NCI-H526 (cell line): Measurements from ENCODE around the gene XRN2.
A peak's percentile ranks its signal among the peaks of the same experiment; 100 is the strongest.

Experiments used
- DNase-seq, 2 experiments: peaks; one replicate each; lab custom pipeline; 2025; lab: John Stamatoyannopoulos, UW

Gene XRN2

GRCh38 chr20:21303061-21303871 is at the start of gene XRN2:
Gene XRN2, plus strand, starts transcription at chr20:21303331. Its CDS starts 68 bp downstream, at chr20:21303399.
- DNase-seq: peak; percentile 90 to 97

- no peak for DNase-seq
These were observed 45.9 kb upstream of the XRN2 start for GRCh38 chr20:21257192-21257591.

- DNase-seq: no peak
These were observed 44.7 kb upstream of the XRN2 start for GRCh38 chr20:21258411-21258810.

GRCh38 chr20:21259346-21259745 is 43.8 kb upstream of the XRN2 start:
- no peak for DNase-seq

GRCh38 chr20:21262812-21263211 is 40.3 kb upstream of the XRN2 start:
- DNase-seq: no peak

GRCh38 chr20:21265261-21266190 is 37.6 kb upstream of the XRN2 start:
- DNase-seq: no peak

GRCh38 chr20:21266191-21266536 is 37.0 kb upstream of the XRN2 start:
- DNase-seq: no peak

GRCh38 chr20:21269772-21270171 is 33.4 kb upstream of the XRN2 start:
- no peak for DNase-seq

- no peak for DNase-seq
These were observed 32.3 kb upstream of the XRN2 start for GRCh38 chr20:21270806-21271205.

- no peak for DNase-seq
These were observed 30.9 kb upstream of the XRN2 start for GRCh38 chr20:21272279-21272678.

GRCh38 chr20:21272679-21273078 is 30.5 kb upstream of the XRN2 start:
- DNase-seq: no peak

- DNase-seq: no peak
These were observed 29.3 kb upstream of the XRN2 start for GRCh38 chr20:21273755-21274386.

- DNase-seq: no peak
These were observed 24.3 kb upstream of the XRN2 start for GRCh38 chr20:21278829-21279228.

- DNase-seq: no peak
These were observed 23.2 kb upstream of the XRN2 start for GRCh38 chr20:21279706-21280521.

- DNase-seq: no peak
These were observed 22.6 kb upstream of the XRN2 start for GRCh38 chr20:21280522-21281016.

- no peak for DNase-seq
These were observed 16.4 kb upstream of the XRN2 start for GRCh38 chr20:21286775-21287174.

- DNase-seq: no peak
These were observed 14.4 kb upstream of the XRN2 start for GRCh38 chr20:21288587-21289370.

GRCh38 chr20:21289651-21290050 is 13.5 kb upstream of the XRN2 start:
- DNase-seq: no peak

- DNase-seq: no peak
These were observed 12.1 kb upstream of the XRN2 start for GRCh38 chr20:21291026-21291425.

GRCh38 chr20:21294755-21295154 is 8.4 kb upstream of the XRN2 start:
- DNase-seq: no peak
